Prostate gland (tissue), 2 donors: Measurements from ENCODE around the gene GAN. TPM values are rescaled to one million over a fixed set of nuclear protein-coding genes. Genes with fewer than 3 reads are reported as not detected.

Experiments
- DNase-seq: peaks from one replicate; pipeline ENCODE4 v3.0.0-alpha.2; 2019; ENCODE audit warnings: low spot score
- H3K27ac ChIP-seq, 2 donors: fragments of 200-600 bp; sonication (generic); 2 replicates each; pipeline ENCODE4 v1.5.1; 2017 to 2019
- H3K27me3 ChIP-seq: fragments of 200-600 bp; sonication (generic); replicated peaks from 2 replicates; pipeline ENCODE4 v1.5.1; 2019; ENCODE audit not compliant: insufficient read depth
- H3K36me3 ChIP-seq, 2 donors: fragments of 200-600 bp; sonication (generic); 1 replicate in 1 of 2; 2 replicates in 1 of 2; pipeline versions ENCODE4 v1.5.1 to v1.8.1; 2017 to 2019
- H3K4me1 ChIP-seq: fragments of 200-600 bp; sonication (generic); replicated peaks from 2 replicates; pipeline ENCODE4 v1.5.1; 2019
- H3K4me3 ChIP-seq, 2 donors: fragments of 200-600 bp; sonication (generic); 2 replicates each; pipeline ENCODE4 v1.5.1; 2017 to 2019
- H3K9me3 ChIP-seq: fragments of 200-600 bp; sonication (generic); 2 replicates; pipeline ENCODE4 v1.5.1; 2017
- CTCF ChIP-seq, 4 experiments: fragments of 200-600 bp in 2 of 4; fragments of 450-650 bp in 2 of 4; sonication (generic) in 2 of 4; IDR thresholded peaks; 1 replicate in 3 of 4; 2 replicates in 1 of 4; pipeline ENCODE4 v1.5.1; 2016 to 2019; ENCODE audit warnings: antibody characterized with exemption in 4 of 4, mild to moderate bottlenecking in 2 of 4, moderate library complexity in 2 of 4
- POLR2A ChIP-seq: fragments of 450-650 bp; IDR thresholded peaks from one replicate; pipeline ENCODE4 v1.6.1; 2016; ENCODE audit warnings: antibody characterized with exemption, mild to moderate bottlenecking
- POLR2AphosphoS5 ChIP-seq: sonication (generic); formaldehyde crosslinking; IDR thresholded peaks from one replicate; pipeline ENCODE4 v1.6.1; 2017; ENCODE audit warnings: antibody characterized with exemption
- WGBS: methylation state at CpG from one replicate; pipeline ENCODE4 v1.1.5; 2018; 5-methylcytosine and 5-hydroxymethylcytosine counted together
- intact Hi-C: fragments of 100-400 bp; cut with DNase I; formaldehyde crosslinking; loops from one replicate; pipeline ENCODE4 v1.14.2; 2022
- total RNA-seq, 2 donors: library from RNA; depleted of rRNA; stranded (reverse); fragments of >200 nt; gene quantifications; one replicate each; pipeline ENCODE4 v1.1.0, GENCODE V29; 2016

Gene GAN
- total RNA-seq, 2 donors from 2014 or later = 8.2 to 10.1 TPM

GRCh38 chr16:81380932-81381331, 66.2 kb downstream of the GAN start:
- Histone ChIP-seq H3K27me3 (no peaks in the 10 kb centered on the region), H3K4me1 (no peaks in the 10 kb centered on the region), H3K9me3 (no peaks in the 10 kb centered on the region), H3K27ac (no peak overlapping the region), H3K4me3 (no peak overlapping the region), H3K36me3 (peaks cover 0 to 3% of the 10 kb centered on the region in 2 donors)
- intact Hi-C loops = no loop called here
- WGBS = 88% methylated on average over 3 of the region's 3 CpGs
- no peak for DNase-seq
- TF ChIP-seq CTCF (IDR thresholded peaks at IDR 0.05) (no peak), POLR2AphosphoS5 (no peak), POLR2A (no peak)

GRCh38 chr16:81384006-81384405, 69.2 kb downstream of the GAN start:
- peak; percentile 24 for DNase-seq
- H3K9me3 ChIP-seq = no peaks in the 10 kb centered on the region
- no peaks in the 10 kb centered on the region for H3K27me3 ChIP-seq
- H3K36me3 ChIP-seq = no peaks in the 10 kb centered on the region
- no peak overlapping the region for H3K4me3 ChIP-seq
- H3K4me1 ChIP-seq = no peaks in the 10 kb centered on the region
- intact Hi-C loops = no loop called here
- TF ChIP-seq CTCF (IDR thresholded peaks at IDR 0.05) (no peak), POLR2AphosphoS5 (peak; percentile 66)
- H3K27ac ChIP-seq = peak overlapping the region; percentile 9 to 59

DNA sequence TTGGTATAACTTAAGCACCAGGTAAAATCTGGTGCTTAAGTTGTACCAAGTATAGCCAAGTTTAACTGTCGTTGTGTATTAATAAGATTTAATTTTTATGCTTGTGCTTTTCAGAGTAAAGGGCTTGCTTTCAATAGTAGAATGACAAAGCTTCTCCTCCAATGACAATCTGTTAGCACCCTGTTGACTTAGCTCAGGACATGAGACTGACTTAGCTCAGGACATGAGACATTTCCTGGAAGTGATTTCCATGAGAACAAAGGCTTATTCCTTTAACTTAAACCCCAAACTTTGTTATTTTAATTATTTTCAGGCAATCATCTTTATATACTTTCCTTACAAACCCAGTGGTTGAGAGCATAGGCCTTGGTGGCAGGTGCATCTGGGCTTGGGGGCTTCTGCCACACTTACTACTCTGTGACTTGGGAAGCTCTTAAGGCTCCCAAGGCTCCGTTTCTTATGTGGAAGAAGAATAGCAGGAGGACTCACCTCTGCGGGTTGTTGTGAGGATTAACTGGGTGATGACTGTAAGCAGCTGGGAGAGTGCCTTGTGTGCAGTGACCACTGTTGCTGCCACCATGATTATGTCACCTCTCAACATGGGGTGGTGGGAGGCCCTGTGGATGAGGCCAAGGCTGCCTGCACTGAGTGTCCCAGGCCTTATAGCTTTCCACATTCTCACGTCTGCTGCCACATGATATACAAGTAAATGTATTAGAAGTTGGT, 70.4 kb downstream of the GAN start:
- Histone ChIP-seq H3K9me3 (no peaks in the 10 kb centered on the region), H3K4me1 (no peaks in the 10 kb centered on the region), H3K36me3 (no peaks in the 10 kb centered on the region), H3K27ac (peak overlapping the region in 1 of 2 donors; percentile 59), H3K27me3 (no peaks in the 10 kb centered on the region), H3K4me3 (no peak overlapping the region)
- TF ChIP-seq CTCF (IDR thresholded peaks at IDR 0.05) (no peak), POLR2AphosphoS5 (peak; percentile 15)
- intact Hi-C loops = no loop called here
- DNase-seq = no peak
- WGBS = 90% methylated on average over 4 of the region's 4 CpGs

DNA sequence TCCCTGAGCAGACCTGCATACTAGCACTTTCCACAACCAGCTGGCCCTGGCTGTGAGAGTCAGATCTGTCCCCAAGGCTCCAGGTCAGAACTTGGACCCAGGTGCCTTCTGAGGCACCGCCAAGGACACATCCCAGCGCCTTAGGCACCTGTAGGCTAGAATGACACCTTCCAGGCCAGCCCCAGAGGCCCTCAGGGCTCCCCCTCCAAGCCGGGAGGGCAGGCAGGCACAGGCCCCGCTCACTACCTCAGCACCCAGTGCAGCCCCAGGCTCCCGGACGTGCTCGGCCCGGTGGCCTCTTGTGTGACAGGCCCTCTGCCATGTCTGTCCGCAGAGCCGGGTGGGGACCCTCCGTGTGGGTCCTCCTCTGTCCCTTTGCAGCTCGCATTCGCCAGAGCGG, 73.6 kb downstream of the GAN start:
- no peaks in the 10 kb centered on the region for H3K9me3 ChIP-seq
- DNase-seq = no peak
- no peak overlapping the region for H3K4me3 ChIP-seq
- intact Hi-C loops = no loop called here
- no peaks in the 10 kb centered on the region for H3K36me3 ChIP-seq
- TF ChIP-seq POLR2A = no peak
- TF ChIP-seq CTCF (IDR thresholded peaks at IDR 0.05) = no peak
- no peak for TF ChIP-seq POLR2AphosphoS5
- H3K27ac ChIP-seq = no peak overlapping the region
- no peaks in the 10 kb centered on the region for H3K4me1 ChIP-seq
- 87% methylated on average over 13 of the region's 14 CpGs for WGBS
- H3K27me3 ChIP-seq = no peaks in the 10 kb centered on the region

DNA sequence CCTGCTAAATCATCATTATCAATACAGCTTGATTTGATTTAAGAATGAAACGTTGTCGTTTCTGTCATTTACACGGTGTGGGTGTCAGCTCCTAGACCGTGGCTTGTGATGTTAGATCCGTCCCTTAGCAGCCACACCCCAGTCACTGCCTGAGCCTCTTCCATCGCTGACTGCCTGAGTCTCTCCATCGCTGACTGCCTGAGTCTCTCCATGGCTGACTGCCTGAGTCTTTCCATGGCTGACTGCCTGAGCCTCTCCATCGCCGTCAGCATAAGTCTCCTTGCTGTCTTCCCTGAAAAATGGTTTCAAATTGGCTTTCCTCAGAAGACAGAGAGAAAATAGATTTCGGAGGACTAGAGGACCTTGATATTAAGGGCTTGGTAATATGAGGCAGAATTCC, 76.1 kb downstream of the GAN start:
- 89% methylated on average over 10 of the region's 10 CpGs for WGBS
- intact Hi-C loops = no loop called here
- no peak overlapping the region for H3K27ac ChIP-seq
- TF ChIP-seq CTCF (IDR thresholded peaks at IDR 0.05) (no peak), POLR2AphosphoS5 (no peak), POLR2A (no peak)
- no peak for DNase-seq
- H3K9me3 ChIP-seq = no peaks in the 10 kb centered on the region
- H3K36me3 ChIP-seq = no peaks in the 10 kb centered on the region
- H3K27me3 ChIP-seq = no peaks in the 10 kb centered on the region
- no peaks in the 10 kb centered on the region for H3K4me1 ChIP-seq
- no peak overlapping the region for H3K4me3 ChIP-seq
